ENCODE results near the gene MYH15.

GRCh38 chr3:108509871-108510270 is 525 bp downstream of the MYH15 start:
- TF ChIP-seq, protein P1, sequence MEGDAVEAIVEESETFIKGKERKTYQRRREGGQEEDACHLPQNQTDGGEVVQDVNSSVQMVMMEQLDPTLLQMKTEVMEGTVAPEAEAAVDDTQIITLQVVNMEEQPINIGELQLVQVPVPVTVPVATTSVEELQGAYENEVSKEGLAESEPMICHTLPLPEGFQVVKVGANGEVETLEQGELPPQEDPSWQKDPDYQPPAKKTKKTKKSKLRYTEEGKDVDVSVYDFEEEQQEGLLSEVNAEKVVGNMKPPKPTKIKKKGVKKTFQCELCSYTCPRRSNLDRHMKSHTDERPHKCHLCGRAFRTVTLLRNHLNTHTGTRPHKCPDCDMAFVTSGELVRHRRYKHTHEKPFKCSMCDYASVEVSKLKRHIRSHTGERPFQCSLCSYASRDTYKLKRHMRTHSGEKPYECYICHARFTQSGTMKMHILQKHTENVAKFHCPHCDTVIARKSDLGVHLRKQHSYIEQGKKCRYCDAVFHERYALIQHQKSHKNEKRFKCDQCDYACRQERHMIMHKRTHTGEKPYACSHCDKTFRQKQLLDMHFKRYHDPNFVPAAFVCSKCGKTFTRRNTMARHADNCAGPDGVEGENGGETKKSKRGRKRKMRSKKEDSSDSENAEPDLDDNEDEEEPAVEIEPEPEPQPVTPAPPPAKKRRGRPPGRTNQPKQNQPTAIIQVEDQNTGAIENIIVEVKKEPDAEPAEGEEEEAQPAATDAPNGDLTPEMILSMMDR (IDR thresholded peaks at IDR 0.05): no peak
- TF ChIP-seq POLR2A (IDR thresholded peaks at IDR 0.05) (no peak), EP300 (IDR thresholded peaks at IDR 0.05) (no peak)

Measured in tibial nerve (tissue), 4 donors.